ENCODE results near the gene PACC1.

- TF ChIP-seq POLR2A (IDR thresholded peaks at IDR 0.05) (peak in 1 of 2 donors; percentile 18), CTCF (IDR thresholded peaks at IDR 0.05) (peak in 3 of 4 experiments; percentile 6 to 19 (median 6))
Measured at GRCh38 chr1:212414328-212415106, at the start of gene PACC1.
